Cardiac fibroblast (primary cell): Measurements from ENCODE around the gene HMGXB4.

Source experiments
- DNase-seq, 2 donors: peaks; one replicate each; pipeline versions ENCODE4 v3.0.0 to v3.0.0-alpha.2; 2010; ENCODE audit warnings: low read depth in 2 of 2
- H3K4me3 ChIP-seq, 2 donors: replicated peaks in 1 of 2; 1 replicate in 1 of 2; 2 replicates in 1 of 2; pipeline ENCODE4 v1.5.1; 2011; ENCODE audit warnings: low read depth in 2 of 2, low read length in 2 of 2, mild to moderate bottlenecking in 2 of 2, moderate library complexity in 1 of 2
- CTCF ChIP-seq: IDR thresholded peaks from one replicate; pipeline ENCODE4 v1.5.1; 2011; ENCODE audit warnings: low read depth, mild to moderate bottlenecking, low read length, inconsistent platforms

HMGXB4 gene

GRCh38 chr22:35257321-35258190, at the start of gene HMGXB4:
HMGXB4 (plus strand) TSS chr22:35257493; CDS start chr22:35262391, 4,898 bp downstream.
- peak within 1 kb of the TSS; percentile 70 to 77 for H3K4me3 ChIP-seq
- DNase-seq, result peak; percentile 91 to 92
- no peak for TF ChIP-seq CTCF

GRCh38 chr22:35208003-35208402, 49.3 kb upstream of the HMGXB4 start:
- DNase-seq, result no peak
- no peak for TF ChIP-seq CTCF
- no peak overlapping the region for H3K4me3 ChIP-seq

- no peak for TF ChIP-seq CTCF
- DNase-seq, result no peak
- no peak overlapping the region for H3K4me3 ChIP-seq
Observed at GRCh38 chr22:35209203-35209602, 48.1 kb upstream of the HMGXB4 start.

GRCh38 chr22:35212009-35212408, 45.3 kb upstream of the HMGXB4 start:
- no peak overlapping the region for H3K4me3 ChIP-seq
- peak; percentile 52 to 58 for DNase-seq
- no peak for TF ChIP-seq CTCF

- DNase-seq, result no peak
- H3K4me3 ChIP-seq, result no peak overlapping the region
- no peak for TF ChIP-seq CTCF
Observed at GRCh38 chr22:35212996-35213395, 44.3 kb upstream of the HMGXB4 start.

GRCh38 chr22:35214968-35215367, 42.3 kb upstream of the HMGXB4 start:
- no peak for TF ChIP-seq CTCF
- DNase-seq, result no peak
- no peak overlapping the region for H3K4me3 ChIP-seq
